ENCODE results near the gene FANCE.

FANCE gene

DNA sequence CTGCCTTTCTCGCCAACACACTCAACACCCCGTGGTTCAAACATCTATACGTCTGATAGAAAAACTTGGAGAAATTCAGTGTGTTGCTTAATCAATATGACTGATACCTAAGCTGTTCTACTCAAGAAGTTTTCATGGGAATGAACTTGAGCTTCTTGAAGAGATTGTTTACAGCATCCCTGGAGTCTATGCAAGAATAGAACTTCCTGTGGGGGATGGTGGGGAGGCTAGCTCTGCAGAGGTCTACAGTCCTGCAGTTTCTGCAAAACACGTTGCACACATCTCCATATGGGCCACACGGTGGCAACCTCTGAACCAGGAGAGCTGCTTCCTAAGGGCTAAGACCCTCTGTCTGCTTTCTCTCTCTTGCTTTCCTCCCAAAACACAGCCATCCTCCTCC lies 32.7 kb upstream of the FANCE start:
- peak; percentile 47 for TF ChIP-seq CTCF (IDR thresholded peaks at IDR 0.05; ENCODE audit: low read depth, low read length)
- H3K4me1 ChIP-seq = peaks cover 6% of the 10 kb centered on the region; the same call in 1 of the 2 replicates

DNA sequence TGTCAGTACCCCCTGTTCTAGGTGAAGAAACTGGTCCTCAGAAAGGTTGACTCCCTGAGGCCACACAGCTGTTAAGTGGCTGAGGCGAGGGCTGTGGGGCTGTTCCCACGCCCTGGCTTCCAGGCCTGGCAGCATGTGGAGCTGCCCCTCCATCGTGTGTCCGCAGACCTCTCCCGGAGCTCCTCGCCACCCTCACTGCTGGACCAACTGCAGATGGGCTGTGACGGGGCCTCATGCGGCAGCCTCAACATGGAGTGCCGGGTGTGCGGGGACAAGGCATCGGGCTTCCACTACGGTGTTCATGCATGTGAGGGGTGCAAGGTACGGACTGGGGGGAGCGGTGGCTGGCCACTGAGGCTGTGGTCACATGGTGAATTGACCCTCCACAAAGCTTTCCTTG lies 32.2 kb upstream of the FANCE start:
- no peak for TF ChIP-seq CTCF (IDR thresholded peaks at IDR 0.05; ENCODE audit: low read depth, low read length)
- Histone ChIP-seq H3K36me3 (peaks cover 3% of the 10 kb centered on the region), H3K4me3 (ENCODE audit: low read depth, low read length) (no peak overlapping the region), H3K4me1 (peaks cover 5% of the 10 kb centered on the region; the same call in 1 of the 2 replicates), H3K9me3 (no peaks in the 10 kb centered on the region), H3K27me3 (no peaks in the 10 kb centered on the region)
- no peak for DNase-seq

More for the DNA sequence above, 32.7 kb upstream of the FANCE start:
- Histone ChIP-seq H3K9me3 (no peaks in the 10 kb centered on the region), H3K4me3 (ENCODE audit: low read depth, low read length) (no peak overlapping the region), H3K36me3 (no peaks in the 10 kb centered on the region), H3K27me3 (no peaks in the 10 kb centered on the region)
- no peak for DNase-seq

DNA sequence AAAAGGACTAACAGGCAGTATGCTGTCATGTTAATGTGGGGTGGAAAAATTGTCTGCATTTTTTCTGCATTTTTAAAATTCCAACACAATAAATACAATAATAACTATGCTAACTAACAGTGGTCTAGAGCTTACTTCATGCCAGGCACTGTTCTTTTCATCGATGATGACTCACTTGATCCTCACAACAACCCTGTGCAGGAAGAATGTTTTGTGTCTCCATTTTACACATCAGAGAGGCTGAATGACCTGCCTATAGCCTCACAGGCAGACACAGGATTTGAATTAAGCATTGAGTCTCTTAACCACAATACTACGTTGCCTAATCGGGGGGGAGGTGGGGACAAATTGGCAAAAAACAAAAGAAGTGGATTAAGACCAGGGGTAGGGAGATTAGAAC lies 26.9 kb upstream of the FANCE start:
- no peak for TF ChIP-seq CTCF (IDR thresholded peaks at IDR 0.05; ENCODE audit: low read depth, low read length)
- Histone ChIP-seq H3K9me3 (no peaks in the 10 kb centered on the region), H3K27me3 (no peaks in the 10 kb centered on the region), H3K4me3 (ENCODE audit: low read depth, low read length) (no peak overlapping the region), H3K4me1 (no peaks in the 10 kb centered on the region), H3K36me3 (peaks cover 3% of the 10 kb centered on the region)
- no peak for DNase-seq

- Histone ChIP-seq H3K4me3 (ENCODE audit: low read depth, low read length) (no peak overlapping the region), H3K4me1 (no peaks in the 10 kb centered on the region), H3K36me3 (peaks cover 3% of the 10 kb centered on the region), H3K9me3 (no peaks in the 10 kb centered on the region), H3K27me3 (no peaks in the 10 kb centered on the region)
- no peak for DNase-seq
- TF ChIP-seq CTCF (IDR thresholded peaks at IDR 0.05; ENCODE audit: low read depth, low read length) = no peak
These were observed 26.1 kb upstream of the FANCE start for GRCh38 chr6:35426074-35426473.

DNA sequence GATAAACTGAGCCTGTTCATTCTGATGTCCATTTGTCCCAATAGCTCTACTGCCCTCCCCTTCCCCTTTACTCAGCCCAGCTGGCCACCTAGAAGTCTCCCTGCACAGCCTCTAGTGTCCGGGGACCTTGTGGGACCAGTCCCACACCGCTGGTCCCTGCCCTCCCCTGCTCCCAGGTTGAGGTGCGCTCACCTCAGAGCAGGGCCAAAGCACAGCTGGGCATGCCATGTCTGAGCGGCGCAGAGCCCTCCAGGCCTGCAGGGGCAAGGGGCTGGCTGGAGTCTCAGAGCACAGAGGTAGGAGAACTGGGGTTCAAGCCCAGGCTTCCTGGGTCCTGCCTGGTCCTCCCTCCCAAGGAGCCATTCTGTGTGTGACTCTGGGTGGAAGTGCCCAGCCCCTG lies 24.7 kb upstream of the FANCE start:
- H3K4me3 ChIP-seq (ENCODE audit: low read depth, low read length) = no peak overlapping the region
- H3K4me1 ChIP-seq = no peaks in the 10 kb centered on the region
- no peak for TF ChIP-seq CTCF (IDR thresholded peaks at IDR 0.05; ENCODE audit: low read depth, low read length)
- H3K9me3 ChIP-seq = no peaks in the 10 kb centered on the region
- DNase-seq = no peak
- no peaks in the 10 kb centered on the region for H3K27me3 ChIP-seq
- peaks cover 3% of the 10 kb centered on the region for H3K36me3 ChIP-seq

DNA sequence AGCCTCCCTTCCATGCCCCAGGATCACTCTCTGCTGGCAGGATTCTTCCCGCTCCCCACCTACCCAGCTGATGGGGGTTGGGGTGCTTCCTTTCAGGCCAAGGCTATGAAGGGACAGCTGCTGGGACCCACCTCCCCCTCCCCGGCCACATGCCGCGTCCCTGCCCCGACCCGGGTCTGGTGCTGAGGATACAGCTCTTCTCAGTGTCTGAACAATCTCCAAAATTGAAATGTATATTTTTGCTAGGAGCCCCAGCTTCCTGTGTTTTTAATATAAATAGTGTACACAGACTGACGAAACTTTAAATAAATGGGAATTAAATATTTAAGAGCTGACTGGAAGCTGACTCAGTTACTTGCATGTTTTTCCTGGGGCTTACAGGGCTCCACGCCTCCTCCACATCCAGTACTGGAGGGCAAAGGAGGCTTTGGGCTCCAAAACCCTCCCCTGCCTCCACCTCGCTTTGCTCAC lies 24.3 kb upstream of the FANCE start:
- Histone ChIP-seq H3K9me3 (no peaks in the 10 kb centered on the region), H3K27me3 (no peaks in the 10 kb centered on the region), H3K4me1 (no peaks in the 10 kb centered on the region), H3K36me3 (peaks cover 3% of the 10 kb centered on the region), H3K4me3 (ENCODE audit: low read depth, low read length) (no peak overlapping the region)
- no peak for TF ChIP-seq CTCF (IDR thresholded peaks at IDR 0.05; ENCODE audit: low read depth, low read length)
- no peak for DNase-seq
